IMR-90 (cell line): Measurements from ENCODE around the gene TNRC6B. TPM values are rescaled to one million over a fixed set of nuclear protein-coding genes. Genes with fewer than 3 reads are reported as not detected.
"Not testable (repeated sequence)": the region's sequence is repeated elsewhere in the genome, so short reads cannot be mapped to it uniquely, and the experiment has no call there.

Experiments used
- ATAC-seq: fragments of 200-7000 bp; cut with Tn5 transposase; 2 replicates; pipeline ENCODE4 v1.9.1; 2020; ENCODE audit warnings: low read depth, mild to moderate bottlenecking, moderate library complexity
- BruUV-seq: library from RNA; stranded (reverse); fragments of 400-500 nt; replicated peaks from 2 replicates; lab custom pipeline; 2021; lab: Mats Ljungman, UMichigan
- CTCF ChIA-PET: fragments of 300-600 bp; formaldehyde crosslinking; extraction: SDS; loops from one replicate; lab custom pipeline; 2021; ENCODE audit warnings: antibody characterized with exemption; lab: Yijun Ruan, JAX
- POLR2A ChIA-PET: fragments of 300-600 bp; sonication (Branson Sonifier 250); formaldehyde crosslinking; loops from one replicate; lab custom pipeline; 2022; ENCODE audit warnings: antibody characterized with exemption; ENCODE audit not compliant: unreplicated experiment; lab: Charles Lee
- DNase-seq: peaks from one replicate; pipeline ENCODE4 v3.0.0; 2013
- H2AFZ ChIP-seq: replicated peaks from 2 replicates; pipeline ENCODE3; 2013; ENCODE audit warnings: low read length, mild to moderate bottlenecking; ENCODE audit not compliant: poor library complexity
- H2AK5ac ChIP-seq: 2 replicates; pipeline ENCODE4 v1.6.1; 2013; ENCODE audit warnings: low read depth, low read length, inconsistent platforms
- H2AK9ac ChIP-seq: replicated peaks from 2 replicates; pipeline ENCODE3; 2013; ENCODE audit warnings: mild to moderate bottlenecking, low read depth, low read length, moderate library complexity; ENCODE audit not compliant: poor library complexity
- H2BK120ac ChIP-seq: 2 replicates; pipeline ENCODE4 v1.6.1; 2013; ENCODE audit warnings: low read depth, low read length, inconsistent platforms
- H2BK15ac ChIP-seq: 3 replicates; pipeline ENCODE4 v1.6.1; 2013; ENCODE audit warnings: low read depth, low read length, inconsistent platforms
- H2BK20ac ChIP-seq: 2 replicates; pipeline ENCODE4 v1.6.1; 2013; ENCODE audit warnings: low read depth, mild to moderate bottlenecking, inconsistent platforms, low read length, moderate library complexity
- H2BK5ac ChIP-seq: 2 replicates; pipeline ENCODE4 v1.6.1; 2013; ENCODE audit warnings: mild to moderate bottlenecking, low read depth, low read length, inconsistent platforms; ENCODE audit not compliant: poor library complexity, severe bottlenecking
- H3K14ac ChIP-seq: replicated peaks from 2 replicates; pipeline ENCODE4 v1.6.1; 2013; ENCODE audit warnings: low read depth, low read length, inconsistent platforms
- H3K18ac ChIP-seq: 2 replicates; pipeline ENCODE4 v1.6.1; 2013; ENCODE audit warnings: low read depth, low read length, control low read depth
- H3K23ac ChIP-seq: 2 replicates; pipeline ENCODE4 v1.6.1; 2013; ENCODE audit warnings: low read depth, low read length, inconsistent platforms
- H3K27ac ChIP-seq: 2 replicates; pipeline ENCODE4 v1.5.1; 2013; ENCODE audit warnings: mild to moderate bottlenecking, control low read depth, low read length; ENCODE audit not compliant: insufficient read depth
- H3K27me3 ChIP-seq: 2 replicates; pipeline ENCODE4 v1.6.1; 2013; ENCODE audit warnings: low read length; ENCODE audit not compliant: control insufficient read depth, insufficient read depth
- H3K36me3 ChIP-seq: 2 replicates; pipeline ENCODE4 v1.6.1; 2013; ENCODE audit warnings: low read length, mixed read lengths; ENCODE audit not compliant: control insufficient read depth, insufficient read depth
- H3K4ac ChIP-seq: 2 replicates; pipeline ENCODE4 v1.6.1; 2013; ENCODE audit warnings: low read depth, low read length, inconsistent platforms
- H3K4me1 ChIP-seq: 2 replicates; pipeline ENCODE4 v1.6.1; 2013; ENCODE audit warnings: low read length, mixed read lengths; ENCODE audit not compliant: control insufficient read depth, insufficient read depth
- H3K4me2 ChIP-seq: 2 replicates; pipeline ENCODE4 v1.6.1; 2013; ENCODE audit warnings: low read depth, mild to moderate bottlenecking, control low read depth, low read length, moderate library complexity
- H3K4me3 ChIP-seq: 2 replicates; pipeline ENCODE4 v1.5.1; 2013; ENCODE audit warnings: low read depth, mild to moderate bottlenecking, control low read depth, low read length, moderate library complexity; ENCODE audit not compliant: insufficient read depth
- H3K56ac ChIP-seq: 2 replicates; pipeline ENCODE4 v1.6.1; 2013; ENCODE audit warnings: low read length, inconsistent platforms; ENCODE audit not compliant: insufficient read depth; ENCODE audit errors: extremely low read depth
- H3K79me1 ChIP-seq, 2 experiments: 2 replicates each; pipeline ENCODE4 v1.6.1; 2013; ENCODE audit warnings: low read length in 2 of 2, inconsistent platforms in 1 of 2, low read depth in 1 of 2
- H3K9ac ChIP-seq: 2 replicates; pipeline ENCODE4 v1.6.1; 2013; ENCODE audit warnings: low read depth, low read length, control low read depth
- H3K9me1 ChIP-seq: 2 replicates; pipeline ENCODE4 v1.6.1; 2013; ENCODE audit warnings: low read length, inconsistent platforms; ENCODE audit not compliant: insufficient read depth
- H3K9me3 ChIP-seq: 2 replicates; pipeline ENCODE4 v1.6.1; 2013; ENCODE audit warnings: low read length; ENCODE audit not compliant: control insufficient read depth, insufficient read depth
- H4K20me1 ChIP-seq: 2 replicates; pipeline ENCODE4 v1.6.1; 2013; ENCODE audit warnings: low read length, inconsistent platforms; ENCODE audit not compliant: insufficient read depth
- H4K5ac ChIP-seq: 2 replicates; pipeline ENCODE4 v1.6.1; 2013; ENCODE audit warnings: mild to moderate bottlenecking, low read depth, low read length, control low read depth
- H4K8ac ChIP-seq, 2 experiments: 2 replicates each; pipeline ENCODE4 v1.6.1; 2013; ENCODE audit warnings: low read depth in 2 of 2, low read length in 2 of 2, control low read depth in 1 of 2, inconsistent platforms in 1 of 2
- H4K91ac ChIP-seq: 2 replicates; pipeline ENCODE4 v1.6.1; 2013; ENCODE audit warnings: low read depth, low read length, inconsistent platforms; ENCODE audit not compliant: insufficient read depth
- WGBS, 2 experiments: methylation state at CpG; one replicate each; pipeline versions ENCODE4 v1.1.5 to v1.1.7; 2013; ENCODE audit warnings: missing lambda C conversion rate in 2 of 2; ENCODE audit not compliant: insufficient read length in 1 of 2; ENCODE audit errors: extremely low coverage in 2 of 2; 5-methylcytosine and 5-hydroxymethylcytosine counted together
- dilution Hi-C: fragments of 300-500 bp; cut with HindIII; formaldehyde crosslinking; loops from one replicate; pipeline ENCODE4 v1.14.3; 2018; ENCODE audit warnings: low sequenced_read_pairs; ENCODE audit not compliant: unreplicated experiment
- in situ Hi-C: fragments of 300-500 bp; cut with MboI; formaldehyde crosslinking; loops from 3 replicates; pipeline ENCODE4 v1.14.3; 2019; ENCODE audit warnings: low sequenced_read_pairs, inconsistent platforms, mixed read lengths
- intact Hi-C: fragments of 100-400 bp; cut with micrococcal nuclease; formaldehyde crosslinking; loops from 2 replicates; pipeline ENCODE4 v1.10.0; 2022
- polyA plus RNA-seq, 3 experiments: library from polyadenylated mRNA; depleted of rRNA; stranded (reverse); fragments of >200 nt; gene quantifications; 2 replicates each; pipeline ENCODE4 v1.2.3, GENCODE V29; 2012; ENCODE audit warnings: low replicate concordance in 1 of 3
- total RNA-seq: library from RNA; depleted of rRNA; stranded (reverse); fragments of >200 nt; gene quantifications from 2 replicates; pipeline ENCODE4 v1.2.3, GENCODE V29; 2012

Gene TNRC6B
- total and polyA plus RNA-seq, 2 of the 4 experiments (the other 2 are of a cell fraction): 3.9 to 17.0 TPM

DNA sequence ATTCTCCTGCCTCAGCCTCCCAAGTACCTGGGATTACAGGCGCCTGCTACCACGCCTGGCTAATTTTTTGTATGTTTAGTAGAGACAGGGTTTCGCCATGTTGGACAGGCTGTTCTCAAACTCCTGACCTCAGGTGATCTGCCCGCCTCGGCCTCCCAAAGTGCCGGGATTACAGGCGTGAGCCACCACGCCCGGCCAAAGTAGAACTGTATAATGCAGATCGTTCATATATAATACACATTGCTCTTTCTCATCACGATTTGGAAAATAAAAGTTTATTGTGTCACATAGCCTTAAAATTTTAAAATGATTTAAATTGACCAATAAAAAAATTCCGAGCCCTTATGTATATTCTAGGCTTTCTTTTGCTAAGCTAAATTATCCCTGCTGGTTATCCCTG lies 133.9 kb downstream of the TNRC6B start:
- H2AK9ac ChIP-seq, H3K23ac ChIP-seq, H3K18ac ChIP-seq, H4K8ac ChIP-seq, H3K27ac ChIP-seq, H3K4me3 ChIP-seq, H4K20me1 ChIP-seq, BruUV-seq, H3K56ac ChIP-seq, H4K91ac ChIP-seq, H3K9me3 ChIP-seq, H3K14ac ChIP-seq, H4K5ac ChIP-seq, H2BK120ac ChIP-seq, POLR2A ChIA-PET, ATAC-seq, H2BK5ac ChIP-seq, H3K27me3 ChIP-seq, H3K4me2 ChIP-seq, in situ Hi-C loops, H2AK5ac ChIP-seq, H3K9ac ChIP-seq, DNase-seq, H3K4ac ChIP-seq, dilution Hi-C loops, H2AFZ ChIP-seq, H2BK20ac ChIP-seq, H2BK15ac ChIP-seq, H3K4me1 ChIP-seq: not testable (repeated sequence)
- intact Hi-C loops: loop anchor here (5.0 kb wide), 1 partner anchor 36 kb away; the partner anchor contains the start of gene ADSL
- CTCF ChIA-PET: interaction anchor here (0.6 kb wide), 2 partner anchors 24 to 30 kb away, joined by 3 read pairs; no protein-coding TSS in a partner anchor
- 90% methylated on average over 2 of the region's 12 CpGs; no CpG with 5 or more reads in 1 of the 2 experiments for WGBS, 2 experiments
- peaks cover 20% of the 10 kb centered on the region for H3K9me1 ChIP-seq
- H3K79me1 ChIP-seq: peaks cover 0 to 29% of the 10 kb centered on the region in 2 experiments; a peak in 2 of 4 replicates
- peaks cover 42% of the 10 kb centered on the region for H3K36me3 ChIP-seq
